Activated CD8-positive, alpha-beta memory T cell treated with anti-CD3 and anti-CD28 coated beads, Interleukin-2, amount 50 U/mL, for 24 hours (primary cell): ENCODE results near the gene PRR30.

Experiments
- DNase-seq: peaks from one replicate; pipeline ENCODE4 v3.0.0-alpha.2; 2020; ENCODE audit errors: extremely low read depth

The PRR30 gene

DNA sequence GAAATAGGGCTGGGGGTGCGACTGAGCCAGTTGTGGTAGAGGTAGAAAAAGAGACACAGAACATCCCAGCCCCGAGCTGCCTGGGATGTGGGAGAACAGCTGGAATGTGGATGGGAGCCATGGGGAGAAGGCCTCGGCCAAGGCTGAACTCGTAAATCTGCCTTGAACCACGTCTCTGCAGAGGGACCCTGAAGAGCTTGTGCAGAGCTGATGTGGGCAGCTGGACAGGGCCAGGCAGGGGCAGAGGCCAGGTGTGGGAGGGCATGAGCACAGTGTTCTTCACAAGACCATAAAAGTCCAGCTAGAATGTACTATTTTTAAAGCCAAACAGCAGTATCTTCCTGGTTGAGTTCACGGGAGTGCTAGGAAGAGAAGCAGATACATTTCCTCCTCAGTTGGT, 15.3 kb upstream of the PRR30 start:
- DNase-seq, result no peak

DNA sequence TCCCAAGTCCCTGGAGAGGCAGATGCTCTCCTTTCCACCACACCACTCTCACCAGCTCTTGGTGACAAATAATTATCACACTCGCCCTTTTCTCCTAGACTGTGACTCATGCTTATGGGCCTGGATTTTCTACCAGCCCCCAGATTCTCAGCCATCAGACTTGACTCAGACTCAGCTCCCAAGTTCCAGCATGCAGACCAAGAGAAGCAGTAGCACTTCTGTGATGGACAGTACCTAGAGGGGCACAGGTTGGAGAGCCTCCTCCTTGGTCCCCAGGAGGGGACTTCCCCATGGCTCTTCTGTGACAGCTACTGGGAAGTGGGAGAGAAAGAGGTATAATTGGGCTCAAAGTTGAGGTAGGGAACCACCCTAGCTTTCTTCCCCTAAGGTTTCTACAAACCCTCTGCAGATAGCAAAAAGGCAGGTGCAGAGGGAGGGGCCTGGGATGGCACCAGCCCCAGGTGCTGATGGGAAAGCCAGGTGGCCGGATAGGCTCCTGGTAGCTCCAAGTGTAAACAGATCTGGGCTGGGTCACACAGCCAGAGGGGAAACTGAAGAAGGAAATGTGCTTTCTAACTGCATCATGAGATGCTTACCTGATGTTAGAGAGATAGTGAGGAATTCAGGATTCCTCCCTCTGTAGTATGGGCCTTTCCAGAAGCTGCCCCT, 13.7 kb upstream of the PRR30 start:
- no peak for DNase-seq

DNA sequence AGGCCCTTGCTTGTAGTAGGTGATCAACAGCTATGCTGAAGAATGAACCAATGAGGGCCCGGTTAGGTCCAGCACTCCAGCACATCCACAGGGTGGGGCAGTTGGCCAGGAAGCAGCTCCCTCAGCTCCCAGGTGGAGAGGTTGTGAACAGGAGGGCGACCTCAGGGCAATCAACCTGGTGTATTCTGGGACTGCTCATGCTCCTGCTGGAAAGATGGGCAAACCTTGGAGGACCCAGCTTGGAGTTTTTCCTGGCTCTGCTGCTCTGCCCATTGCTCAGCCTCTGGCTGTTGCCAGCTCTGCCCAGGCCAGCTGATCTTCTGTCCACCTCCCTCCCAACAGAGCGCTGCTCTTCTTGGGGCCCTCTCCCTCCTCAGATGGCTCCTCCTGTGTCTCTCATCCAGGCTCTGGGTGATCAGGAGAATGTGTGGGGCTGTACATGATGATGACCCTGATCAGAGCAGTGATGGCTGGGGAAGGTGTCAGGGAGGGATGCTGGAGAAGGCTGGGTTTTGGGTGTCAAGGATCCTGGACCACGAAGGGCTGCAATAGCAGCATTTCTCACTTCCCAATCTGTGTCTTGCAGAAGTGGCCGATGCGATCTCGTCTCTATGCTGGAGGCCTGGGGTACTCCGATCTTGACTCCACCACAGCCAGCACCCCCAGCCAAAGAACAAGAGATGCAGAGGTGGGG, 13.0 kb upstream of the PRR30 start:
- DNase-seq, result no peak

DNA sequence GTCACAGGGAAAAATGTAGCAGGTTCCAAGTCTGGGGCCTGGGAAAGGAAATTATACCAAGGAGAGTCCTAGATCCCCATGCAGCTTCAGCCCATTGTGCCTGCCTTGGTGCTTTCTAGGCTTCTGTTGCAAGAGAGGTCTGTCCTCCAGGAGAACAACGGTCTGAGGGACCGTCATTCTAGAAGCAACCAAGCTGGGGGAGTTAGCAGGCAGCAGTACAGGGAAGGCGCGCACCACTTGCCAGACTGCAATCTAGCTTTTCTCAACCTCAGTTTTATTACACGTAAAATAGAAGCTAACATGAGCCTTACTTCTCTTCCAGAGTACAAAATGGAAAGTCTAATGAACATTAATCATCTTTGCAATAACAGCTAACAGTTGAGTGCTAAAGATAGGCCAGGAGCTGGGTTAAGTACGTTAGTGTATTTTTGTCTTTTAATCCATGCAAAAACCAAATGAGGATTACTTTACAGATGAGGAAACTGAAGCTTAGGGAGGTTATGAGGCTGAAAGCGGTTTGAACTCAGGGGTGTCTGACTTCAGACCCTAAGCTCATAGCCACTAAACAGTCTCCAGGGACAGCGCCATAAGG, 11.5 kb upstream of the PRR30 start:
- DNase-seq, result no peak

DNA sequence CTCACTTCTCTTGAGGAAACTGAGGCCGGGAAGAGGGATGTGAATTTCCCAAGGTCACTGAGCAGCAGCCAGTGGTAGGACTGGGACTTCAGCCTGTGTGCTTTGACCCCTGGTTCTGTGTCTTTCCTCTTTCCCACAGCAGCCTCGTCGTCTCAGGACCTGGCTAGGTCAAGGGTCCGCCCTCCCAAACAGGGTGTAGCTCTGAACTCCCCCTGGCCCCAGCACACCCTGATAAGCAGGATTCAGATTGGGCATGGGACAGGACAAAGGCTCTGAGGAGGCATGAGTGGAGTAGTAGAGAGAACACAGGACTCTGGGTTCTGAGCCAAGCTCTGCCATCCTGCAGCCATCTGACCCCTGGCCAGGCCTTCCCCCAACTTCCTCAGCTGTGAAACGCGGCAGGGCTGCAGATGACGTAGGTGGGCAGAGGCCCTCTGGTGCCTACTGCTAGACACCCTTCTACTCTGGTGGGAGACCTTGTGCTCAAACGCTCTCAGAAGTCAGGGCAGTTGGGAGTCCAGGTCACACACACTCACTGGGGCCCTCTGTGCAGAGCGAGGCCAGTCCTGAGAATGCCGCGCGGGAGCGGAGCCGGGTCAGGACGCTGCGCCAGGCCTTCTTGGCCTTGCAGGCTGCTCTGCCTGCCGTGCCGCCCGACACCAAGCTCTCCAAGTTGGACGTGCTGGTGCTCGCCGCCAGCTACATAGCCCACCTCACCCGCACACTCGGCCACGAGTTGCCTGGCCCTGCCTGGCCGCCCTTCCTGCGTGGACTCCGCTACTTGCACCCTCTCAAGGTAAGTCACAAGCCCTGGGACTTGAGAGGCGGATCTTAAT, 10.6 kb upstream of the PRR30 start:
- DNase-seq, result no peak

DNA sequence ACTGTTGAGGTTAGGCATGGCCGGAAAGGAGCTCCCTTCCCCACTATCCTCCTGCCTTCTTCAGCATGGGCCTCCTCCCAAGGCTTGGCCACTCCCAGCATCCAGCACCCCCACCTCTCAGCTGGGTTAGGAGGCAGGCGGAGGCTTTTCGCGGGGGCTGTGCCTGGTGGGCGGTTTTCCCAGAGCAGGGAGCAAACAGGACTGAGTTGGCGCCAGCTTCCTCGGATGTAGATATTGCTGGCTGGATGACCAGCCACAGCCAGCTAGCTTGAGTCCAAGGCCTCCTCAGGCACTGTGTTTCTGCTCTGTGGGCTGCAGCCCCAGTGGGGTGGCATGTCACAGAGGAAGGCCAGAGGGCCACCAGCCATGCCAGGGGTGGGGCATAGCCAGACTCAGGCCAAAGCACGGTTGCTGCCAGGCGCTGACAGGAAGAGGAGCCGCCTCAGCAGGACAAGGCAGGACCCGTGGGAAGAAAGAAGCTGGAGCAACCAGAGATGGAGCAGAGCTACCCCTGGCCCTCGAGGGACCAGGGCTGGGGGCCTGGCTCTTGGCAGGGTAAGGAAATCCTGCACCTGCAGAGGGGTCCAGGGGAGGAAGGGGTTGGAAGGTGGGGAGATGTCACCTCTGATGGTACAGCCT, 9.7 kb upstream of the PRR30 start, which contains the start of gene TCF23:
TCF23 (plus strand) TSS at position 204 of the 639 bp plus-strand sequence; CDS start at position 334, 130 bp downstream.
- no peak for DNase-seq

DNA sequence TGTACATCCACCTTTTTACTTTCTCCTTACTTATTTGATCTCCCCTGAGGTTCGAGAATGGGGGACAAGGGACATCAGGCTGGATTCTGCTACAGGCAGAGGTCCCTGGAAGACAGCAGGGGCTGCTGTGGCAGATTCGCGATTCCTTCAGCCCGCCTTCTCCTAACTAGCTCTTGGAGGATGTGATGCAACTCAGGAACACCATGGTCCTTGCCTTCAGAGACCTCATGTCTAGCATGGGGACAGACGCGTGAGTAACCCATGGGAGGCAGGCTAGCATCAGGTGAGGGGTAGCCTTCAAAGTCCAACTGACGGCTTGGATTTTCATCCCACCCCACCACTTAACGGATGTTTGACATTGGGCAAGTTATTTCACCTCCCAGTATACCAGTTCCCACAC, 8.7 kb upstream of the PRR30 start:
- DNase-seq, result no peak

DNA sequence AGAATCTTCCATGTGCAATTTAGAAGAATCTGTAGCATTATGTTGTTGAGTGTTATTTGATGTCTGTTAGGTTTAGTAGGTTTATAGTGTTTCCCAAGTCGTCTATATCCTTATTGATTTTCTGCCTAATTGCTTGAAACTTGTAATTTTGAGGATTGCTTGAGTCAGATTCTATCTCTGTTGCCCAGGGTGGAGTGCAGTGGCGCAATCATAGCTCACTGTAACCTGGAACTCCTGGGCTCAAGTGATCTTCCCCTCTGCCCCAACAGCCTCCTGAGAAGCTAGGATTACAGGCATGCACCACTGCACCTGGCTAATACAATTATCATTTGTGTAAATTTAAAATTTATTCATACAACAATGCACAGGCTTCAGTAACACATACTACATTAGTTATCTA, 6.5 kb upstream of the PRR30 start:
- no peak for DNase-seq

DNA sequence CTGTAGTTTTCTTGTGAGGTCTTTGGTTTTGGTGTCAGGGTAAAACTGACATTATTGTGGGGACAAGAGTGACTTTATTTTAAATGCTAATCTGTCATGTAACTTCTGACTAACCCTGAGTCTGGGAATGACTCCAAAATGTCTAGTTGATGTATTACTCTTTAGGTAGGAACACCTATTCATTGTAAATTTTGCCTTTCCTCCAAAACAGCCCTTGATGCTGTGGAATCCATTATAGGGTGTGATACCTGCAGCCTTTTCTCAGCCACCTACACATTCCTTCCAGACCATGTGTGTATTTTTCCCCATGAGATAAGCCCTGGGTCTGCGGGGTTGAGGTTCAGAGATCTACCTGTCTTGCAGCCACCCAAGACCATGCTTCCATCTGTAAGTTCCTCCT, 4.1 kb upstream of the PRR30 start:
- DNase-seq, result no peak

DNA sequence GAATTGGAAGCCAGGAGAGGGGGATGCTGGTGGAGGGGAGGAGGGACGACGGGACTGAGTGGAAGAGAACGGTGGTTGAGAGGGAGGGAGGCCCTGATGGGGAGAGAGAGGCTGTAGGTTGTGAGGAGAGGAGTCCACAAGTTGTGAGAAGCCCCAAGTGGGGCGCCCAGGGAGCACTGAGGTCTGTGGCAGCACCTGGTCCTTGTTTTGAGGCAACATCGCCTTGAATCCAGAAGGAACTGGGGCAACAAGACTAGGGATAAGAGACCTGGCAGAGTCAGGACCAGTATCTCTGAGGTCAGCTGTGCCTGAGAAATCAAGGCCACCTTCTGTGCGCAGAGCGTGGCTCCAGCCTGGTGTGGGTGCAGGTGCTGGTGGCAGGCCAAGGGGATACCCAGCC, 1.1 kb downstream of the PRR30 start:
- no peak for DNase-seq

DNA sequence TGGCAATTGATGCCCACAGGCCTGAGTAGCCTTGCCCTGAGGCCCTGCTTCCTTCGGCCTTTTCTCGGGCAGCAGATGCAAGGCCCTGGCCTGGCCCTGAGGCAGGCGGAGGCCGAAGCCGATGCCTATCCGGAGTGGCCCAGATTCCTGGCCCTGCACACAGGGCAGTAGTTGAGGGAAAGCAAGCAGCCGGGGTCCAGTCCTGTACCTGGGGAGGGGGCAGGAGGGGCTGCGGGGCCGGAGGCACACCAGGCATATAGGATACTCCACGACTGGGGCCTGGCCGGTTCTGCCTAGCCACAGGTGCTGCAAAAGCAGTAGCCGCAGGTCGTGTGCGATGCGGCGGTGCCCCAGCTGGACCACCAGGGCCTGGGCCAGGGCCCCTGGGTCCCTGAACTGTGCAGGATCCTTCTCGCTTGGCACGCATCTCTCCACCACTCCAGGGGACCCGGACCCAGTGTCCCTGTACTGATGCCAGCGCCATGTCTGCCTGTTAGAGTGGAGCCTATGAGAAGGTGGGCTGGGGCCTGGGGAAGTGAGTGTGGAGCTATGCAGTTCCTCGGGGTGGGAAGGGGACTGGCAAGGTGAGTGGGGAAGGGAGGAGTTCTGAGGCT, 1.8 kb downstream of the PRR30 start:
- no peak for DNase-seq

DNA sequence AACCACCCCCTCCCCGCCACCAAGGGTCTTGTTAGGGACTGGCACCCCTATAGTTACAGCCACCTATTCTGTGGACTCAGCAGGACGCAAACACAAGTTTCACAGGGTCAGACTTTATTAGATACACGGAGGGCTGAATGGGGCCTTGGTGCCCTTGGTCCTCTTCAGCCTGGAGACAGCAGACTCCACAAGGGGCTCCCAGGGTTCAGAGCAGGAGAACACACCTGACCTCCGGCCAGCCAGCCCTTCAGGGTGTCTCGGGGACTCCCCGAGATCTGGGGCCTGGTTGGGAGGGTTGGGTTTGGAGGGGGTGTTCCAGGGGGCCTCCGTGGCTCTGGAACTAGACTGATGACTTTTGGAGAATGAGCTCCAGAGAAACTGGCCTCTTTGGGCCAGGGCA, 2.5 kb downstream of the PRR30 start:
- no peak for DNase-seq

DNA sequence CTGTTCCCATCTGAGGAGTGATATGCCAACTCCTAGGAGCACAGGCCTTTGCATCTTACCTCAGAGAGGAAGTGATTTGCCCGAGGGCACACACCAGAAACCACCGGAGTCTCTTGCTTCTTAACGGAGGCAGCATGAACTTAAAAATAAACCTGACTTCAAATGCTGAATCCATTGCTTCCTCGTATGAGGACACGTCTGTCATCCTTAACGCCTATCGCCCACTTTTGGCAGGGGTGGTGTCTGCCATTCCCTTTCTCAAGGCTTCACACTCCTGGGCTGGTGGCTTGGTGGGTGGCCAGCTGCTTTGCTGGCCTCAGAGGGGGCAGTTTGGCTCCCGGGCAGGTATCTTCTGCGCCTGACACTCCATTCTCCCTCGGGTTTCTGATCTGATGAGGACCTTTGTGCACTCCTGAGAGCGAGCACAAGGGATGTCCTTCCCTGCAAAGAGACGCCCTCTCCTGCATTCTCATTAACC, 3.7 kb downstream of the PRR30 start:
- no peak for DNase-seq

DNA sequence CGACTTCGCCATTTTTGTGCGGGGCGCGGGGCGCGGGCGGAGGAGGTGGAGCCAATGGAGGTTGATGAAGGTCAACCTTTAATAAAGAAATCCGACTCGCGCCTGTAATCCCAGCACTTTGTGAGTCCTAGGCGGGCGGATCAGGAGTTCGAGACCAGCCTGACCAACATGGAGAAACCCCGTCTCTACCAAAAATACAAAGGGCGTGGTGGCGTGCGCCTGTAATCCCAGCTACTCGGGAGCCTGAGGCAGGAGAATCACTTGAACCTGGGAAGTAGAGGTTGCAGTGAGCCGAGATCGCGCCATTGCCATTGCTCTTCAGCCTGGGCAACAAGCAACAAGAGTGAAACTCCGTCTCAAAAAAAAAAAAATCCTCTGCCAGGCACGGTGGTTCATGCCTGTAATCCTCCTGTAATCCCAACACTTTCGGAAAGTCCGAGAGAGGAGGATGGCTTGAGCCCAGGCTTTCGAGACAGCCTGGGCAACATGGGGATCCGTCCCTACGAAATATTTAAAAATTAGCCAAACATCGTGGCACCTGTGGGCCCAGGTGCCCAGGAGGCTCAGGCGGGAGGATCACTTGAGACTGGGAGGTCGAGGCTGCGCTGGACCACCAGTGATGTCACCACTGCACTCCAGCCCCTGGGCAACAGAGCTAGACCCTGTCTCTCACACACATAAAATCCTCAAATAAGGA, 4.3 kb downstream of the PRR30 start:
- no peak for DNase-seq

DNA sequence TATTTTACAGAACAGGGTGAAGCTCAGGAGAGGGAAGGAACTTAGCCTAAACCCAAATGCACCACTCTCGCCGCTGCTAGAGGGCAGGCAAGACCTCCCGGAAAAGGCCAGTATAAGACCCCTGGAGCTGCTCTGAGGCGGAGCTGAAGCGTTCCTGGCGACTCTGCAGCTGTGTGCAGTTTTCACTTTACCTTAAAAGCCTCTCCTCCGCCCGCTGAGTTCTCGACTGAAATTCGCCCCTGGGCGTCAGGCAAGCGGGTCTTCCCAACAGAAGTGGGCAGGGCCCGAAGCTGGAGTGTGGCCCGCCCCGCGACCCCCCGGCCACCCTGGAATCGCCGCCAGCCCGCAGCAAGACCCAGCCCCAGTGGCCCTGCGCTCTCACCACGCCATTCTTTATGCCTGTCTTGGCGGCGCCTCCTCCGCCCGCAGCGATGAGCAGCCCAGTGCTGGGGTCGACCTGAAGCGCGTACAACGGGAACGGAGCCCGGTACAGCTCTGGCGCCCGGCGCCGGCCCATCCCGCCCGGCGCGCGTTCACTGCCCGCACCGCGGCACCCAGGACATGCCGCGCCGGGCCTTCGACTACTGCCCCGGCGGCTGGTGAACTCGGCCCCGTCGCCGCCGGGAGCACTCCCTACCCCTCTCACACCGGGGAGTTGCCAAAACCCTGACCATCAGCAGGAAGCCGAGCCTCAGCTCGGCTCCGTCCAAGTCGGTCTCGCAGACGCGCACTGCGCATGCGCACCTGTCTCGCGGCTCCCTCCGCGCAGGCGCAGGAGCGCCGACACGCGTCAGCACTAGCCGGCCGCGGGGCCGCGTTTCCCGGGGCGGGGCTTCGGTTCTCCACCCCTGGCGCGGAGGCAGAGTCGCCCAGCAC, 5.1 kb downstream of the PRR30 start, which contains the start of gene PREB:
PREB (minus strand) TSS at position 732 of the 876 bp plus-strand sequence; CDS start at position 517, 215 bp downstream.
- peak; percentile 89 for DNase-seq

DNA sequence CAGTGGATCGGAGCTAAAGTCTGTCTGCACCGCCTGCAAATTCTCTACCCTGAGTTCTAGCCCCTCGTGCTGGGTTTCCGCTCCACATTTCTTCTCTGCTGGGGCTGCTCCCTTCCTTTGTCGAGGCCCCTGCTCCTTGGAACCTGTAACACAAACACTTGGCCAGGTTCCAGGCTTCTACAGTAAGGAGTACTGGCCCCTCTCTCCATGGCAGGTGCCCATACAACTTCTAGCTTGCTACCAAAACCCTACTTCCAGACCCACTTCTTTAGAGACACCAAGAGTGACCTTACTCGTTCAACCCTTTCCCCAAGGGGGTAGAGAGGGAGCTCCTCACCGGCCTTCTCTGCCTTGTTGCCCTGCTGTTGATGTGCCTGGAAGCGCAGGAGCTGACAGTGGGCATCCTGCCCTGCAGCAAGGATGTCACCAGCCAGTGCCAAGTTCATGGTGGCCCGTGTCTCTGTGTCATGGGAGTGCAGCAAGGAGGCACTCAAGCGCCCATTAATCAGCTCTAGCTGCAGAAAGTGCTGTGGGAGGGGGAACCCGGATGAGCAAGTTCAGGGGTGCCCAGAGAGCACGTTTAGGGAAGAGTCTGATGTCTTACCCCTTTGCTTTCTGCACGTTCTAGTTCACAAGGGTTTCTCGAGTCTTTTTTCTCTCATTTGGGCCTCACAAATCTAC, 5.9 kb downstream of the PRR30 start:
- DNase-seq, result no peak

DNA sequence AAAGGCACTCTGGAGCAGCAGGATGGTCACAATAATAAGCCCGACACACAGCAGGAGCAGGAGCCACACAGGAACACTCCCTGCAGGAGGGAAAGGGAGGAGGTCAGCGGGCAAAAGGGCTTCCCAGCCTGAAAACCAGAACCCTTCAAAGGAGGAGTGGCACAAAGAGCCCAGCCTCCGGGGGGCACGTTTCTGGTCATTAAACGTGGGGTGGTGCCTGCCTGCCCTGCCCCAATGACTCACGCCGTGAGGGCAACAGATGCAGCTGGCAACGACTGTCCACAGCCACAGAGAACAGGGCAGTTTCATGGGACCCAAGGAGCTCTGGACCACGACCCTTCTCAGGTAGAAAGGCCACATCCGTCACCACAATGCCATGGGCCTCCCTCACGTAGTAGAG, 7.8 kb downstream of the PRR30 start:
- no peak for DNase-seq

DNA sequence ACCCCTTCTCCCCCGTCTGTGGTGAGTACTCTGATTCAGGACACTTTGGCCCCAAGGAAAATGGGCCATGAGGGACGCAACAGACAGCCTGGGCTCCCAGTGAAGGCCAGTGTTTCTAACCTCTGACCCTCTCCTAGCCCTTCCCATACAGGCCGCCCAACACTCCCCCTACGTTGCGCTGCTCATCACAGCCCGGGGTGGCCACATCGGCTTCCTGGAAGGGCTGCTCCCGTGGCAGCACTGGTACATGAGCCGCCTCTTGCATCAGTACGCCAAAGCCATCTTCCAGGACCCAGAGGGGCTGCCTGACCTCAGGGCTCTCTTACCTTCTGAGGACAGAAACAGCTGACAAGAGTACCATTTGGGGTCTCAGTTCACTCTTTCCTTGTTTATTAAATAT, 8.8 kb downstream of the PRR30 start:
- DNase-seq, result no peak
